Measurements from ENCODE around the gene SLC25A45. TPM values are rescaled to one million over a fixed set of nuclear protein-coding genes. Genes with fewer than 3 reads are reported as not detected.

Gene SLC25A45
- total RNA-seq, 1 experiment from 2014 or later = 3.9 TPM

- Mint-ChIP-seq H3K27me3 (ENCODE audit: insufficient read depth, unreplicated experiment) (no peaks in the 10 kb centered on the region), H3K27ac (ENCODE audit: low read depth, unreplicated experiment) (no peak within 1 kb of the TSS), H3K4me3 (ENCODE audit: unreplicated experiment) (peak within 1 kb of the TSS; percentile 72), H3K36me3 (ENCODE audit: insufficient read depth, unreplicated experiment) (peaks cover 37% of the 10 kb centered on the region), H3K4me1 (ENCODE audit: insufficient read depth, unreplicated experiment) (peaks cover 18% of the 10 kb centered on the region), H3K9me3 (ENCODE audit: unreplicated experiment) (no peaks in the 10 kb centered on the region)
- POLR2A ChIA-PET = interaction anchor here (0.7 to 2.8 kb wide), 5 partner anchors 17 to 93 kb away, joined by 3 to 14 read pairs (median 4); partner anchors contain the start of genes DPF2, POLA2 and SLC25A45
- BruUV-seq (replicated peaks) = no TSS peak
- intact Hi-C loops (cut with micrococcal nuclease) = no loop called here
- no peak for TF ChIP-seq CTCF (IDR thresholded peaks at IDR 0.05; ENCODE audit: unreplicated experiment)
- DNase-seq (ENCODE audit: unreplicated experiment) = peak; percentile 95
- CTCF ChIA-PET = no interaction called here
These were observed 28.0 kb downstream of the SLC25A45 start, which contains the start of gene TIGD3 for GRCh38 chr11:65354265-65355012. Gene TIGD3, plus strand, starts transcription at chr11:65354751. Its CDS starts 1,058 bp downstream, at chr11:65355809.

GRCh38 chr11:65353900-65354264 lies 28.6 kb downstream of the SLC25A45 start:
- Mint-ChIP-seq H3K27me3 (ENCODE audit: insufficient read depth, unreplicated experiment) (no peaks in the 10 kb centered on the region), H3K27ac (ENCODE audit: low read depth, unreplicated experiment) (no peak overlapping the region), H3K9me3 (ENCODE audit: unreplicated experiment) (no peaks in the 10 kb centered on the region), H3K4me3 (ENCODE audit: unreplicated experiment) (peak overlapping the region; percentile 72), H3K36me3 (ENCODE audit: insufficient read depth, unreplicated experiment) (peaks cover 42% of the 10 kb centered on the region), H3K4me1 (ENCODE audit: insufficient read depth, unreplicated experiment) (peaks cover 18% of the 10 kb centered on the region)
- ChIA-PET CTCF (interaction anchor here (1.7 to 1.8 kb wide), 2 partner anchors 19 to 38 kb away, joined by 5 to 8 read pairs; no protein-coding TSS in a partner anchor), POLR2A (interaction anchor here (0.6 to 2.8 kb wide), 9 partner anchors 16 to 305 kb away, joined by 3 to 14 read pairs (median 3); partner anchors contain the start of genes DPF2, POLA2 and SLC25A45)
- no TSS peak for BruUV-seq (replicated peaks)
- intact Hi-C loops (cut with micrococcal nuclease) = loop anchor here (2.0 kb wide), 1 partner anchor 39 kb away; the partner anchor contains the start of gene CDC42EP2
- DNase-seq (ENCODE audit: unreplicated experiment) = no peak
- TF ChIP-seq CTCF (IDR thresholded peaks at IDR 0.05; ENCODE audit: unreplicated experiment) = no peak

- no peak for DNase-seq (ENCODE audit: unreplicated experiment)
- Mint-ChIP-seq H3K27ac (ENCODE audit: low read depth, unreplicated experiment) (no peak overlapping the region), H3K27me3 (ENCODE audit: insufficient read depth, unreplicated experiment) (no peaks in the 10 kb centered on the region), H3K9me3 (ENCODE audit: unreplicated experiment) (no peaks in the 10 kb centered on the region), H3K4me3 (ENCODE audit: unreplicated experiment) (peak overlapping the region; percentile 72), H3K36me3 (ENCODE audit: insufficient read depth, unreplicated experiment) (peaks cover 48% of the 10 kb centered on the region), H3K4me1 (ENCODE audit: insufficient read depth, unreplicated experiment) (peaks cover 18% of the 10 kb centered on the region)
- no TSS peak for BruUV-seq (replicated peaks)
- ChIA-PET CTCF (interaction anchor here (0.7 to 1.9 kb wide), 6 partner anchors 8 to 38 kb away, joined by 4 to 8 read pairs (median 4); no protein-coding TSS in a partner anchor), POLR2A (interaction anchor here (0.6 to 2.8 kb wide), 9 partner anchors 11 to 304 kb away, joined by 3 to 14 read pairs (median 3); partner anchors contain the start of genes DPF2, POLA2 and SLC25A45)
- intact Hi-C loops (cut with micrococcal nuclease) = loop anchor here (2.0 kb wide), 1 partner anchor 39 kb away; the partner anchor contains the start of gene CDC42EP2
- TF ChIP-seq CTCF (IDR thresholded peaks at IDR 0.05; ENCODE audit: unreplicated experiment) = no peak
These were observed 29.1 kb downstream of the SLC25A45 start for GRCh38 chr11:65353376-65353775.

- Mint-ChIP-seq H3K4me1 (ENCODE audit: insufficient read depth, unreplicated experiment) (peaks cover 13% of the 10 kb centered on the region), H3K36me3 (ENCODE audit: insufficient read depth, unreplicated experiment) (peaks cover 53% of the 10 kb centered on the region)
These were observed 29.7 kb downstream of the SLC25A45 start for GRCh38 chr11:65352783-65353182.

More at GRCh38 chr11:65352783-65353182, 29.7 kb downstream of the SLC25A45 start:
- ChIA-PET CTCF (interaction anchor here (0.6 to 1.9 kb wide), 10 partner anchors 9 to 475 kb away, joined by 3 to 12 read pairs (median 4); no protein-coding TSS in a partner anchor), POLR2A (interaction anchor here (1.1 to 2.8 kb wide), 6 partner anchors 10 to 158 kb away, joined by 3 to 14 read pairs (median 4); partner anchors contain the start of genes DPF2 and SLC25A45)
- H3K27ac Mint-ChIP-seq (ENCODE audit: low read depth, unreplicated experiment) = no peak overlapping the region
- DNase-seq (ENCODE audit: unreplicated experiment) = no peak
- no peaks in the 10 kb centered on the region for H3K9me3 Mint-ChIP-seq (ENCODE audit: unreplicated experiment)
- peak; percentile 16 for TF ChIP-seq CTCF (IDR thresholded peaks at IDR 0.05; ENCODE audit: unreplicated experiment)
- no peaks in the 10 kb centered on the region for H3K27me3 Mint-ChIP-seq (ENCODE audit: insufficient read depth, unreplicated experiment)
- H3K4me3 Mint-ChIP-seq (ENCODE audit: unreplicated experiment) = no peak overlapping the region
- BruUV-seq (replicated peaks) = no TSS peak
- intact Hi-C loops (cut with micrococcal nuclease) = loop anchor here (2.0 kb wide), 1 partner anchor 38 kb away; the partner anchor contains the start of gene CDC42EP2
